NCI-H510A (cell line): Measurements from ENCODE around the gene TP53I11.

Experiments used
- DNase-seq: peaks from one replicate; lab custom pipeline; 2025; lab: John Stamatoyannopoulos, UW

TP53I11 gene

GRCh38 chr11:44885065-44885810 is 65.4 kb downstream of the TP53I11 start:
- no peak for DNase-seq

GRCh38 chr11:44884056-44884455 is 66.6 kb downstream of the TP53I11 start:
- DNase-seq = no peak

GRCh38 chr11:44883277-44883676 is 67.4 kb downstream of the TP53I11 start:
- DNase-seq = no peak
